ENCODE results near the gene PHF11.
"Not testable (repeated sequence)": the region's sequence is repeated elsewhere in the genome, so short reads cannot be mapped to it uniquely, and the experiment has no call there.

The PHF11 gene

GRCh38 chr13:49495783-49496762 is at the start of gene PHF11:
Gene PHF11, plus strand, starts transcription at chr13:49495953. Its CDS starts 49 bp downstream, at chr13:49496002.
- DNase-seq, result no peak

DNA sequence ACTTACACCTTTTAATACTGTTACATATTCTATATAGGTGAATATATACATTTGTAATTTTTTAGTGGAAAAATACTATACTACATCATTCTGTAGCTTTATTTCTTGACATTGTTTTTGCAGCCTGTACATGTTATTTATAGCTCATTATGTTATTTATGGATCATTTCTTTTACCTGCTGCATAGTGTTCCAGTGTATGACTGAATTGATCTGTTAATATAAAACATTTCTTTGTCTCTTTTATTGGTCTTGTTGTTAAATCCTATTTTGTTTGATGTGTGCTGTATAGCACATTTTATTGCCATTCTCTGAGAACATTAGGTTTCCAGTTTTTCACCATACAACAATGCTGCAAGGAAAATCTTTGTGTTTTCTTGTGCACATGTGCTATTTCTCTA is 49.3 kb upstream of the PHF11 start:
- no peak for DNase-seq

- no peak for DNase-seq
These were observed 47.0 kb upstream of the PHF11 start for GRCh38 chr13:49448753-49449152.

- DNase-seq, result no peak
These were observed 45.5 kb upstream of the PHF11 start for GRCh38 chr13:49450105-49450819.

- no peak for DNase-seq
These were observed 42.9 kb upstream of the PHF11 start for GRCh38 chr13:49452725-49453457.

DNA sequence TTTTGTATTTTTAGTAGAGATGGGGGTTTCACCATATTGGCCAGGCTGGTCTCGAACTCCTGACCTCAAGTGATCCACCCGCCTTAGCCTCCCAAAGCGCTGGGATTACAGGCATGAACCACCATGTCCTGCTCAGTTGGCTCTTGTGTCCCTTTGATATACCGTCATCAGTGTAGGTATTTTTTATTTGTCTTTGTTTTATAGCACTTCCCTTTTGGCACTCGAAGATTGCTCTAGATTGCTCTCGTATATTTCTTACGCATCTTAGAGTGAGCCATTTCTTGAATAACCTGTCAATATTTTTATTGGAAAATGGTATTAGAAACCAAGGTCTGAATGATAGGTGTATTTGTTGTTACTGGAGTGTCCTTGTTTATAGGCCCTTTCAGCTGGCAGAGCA is 42.3 kb upstream of the PHF11 start:
- DNase-seq, result no peak

DNA sequence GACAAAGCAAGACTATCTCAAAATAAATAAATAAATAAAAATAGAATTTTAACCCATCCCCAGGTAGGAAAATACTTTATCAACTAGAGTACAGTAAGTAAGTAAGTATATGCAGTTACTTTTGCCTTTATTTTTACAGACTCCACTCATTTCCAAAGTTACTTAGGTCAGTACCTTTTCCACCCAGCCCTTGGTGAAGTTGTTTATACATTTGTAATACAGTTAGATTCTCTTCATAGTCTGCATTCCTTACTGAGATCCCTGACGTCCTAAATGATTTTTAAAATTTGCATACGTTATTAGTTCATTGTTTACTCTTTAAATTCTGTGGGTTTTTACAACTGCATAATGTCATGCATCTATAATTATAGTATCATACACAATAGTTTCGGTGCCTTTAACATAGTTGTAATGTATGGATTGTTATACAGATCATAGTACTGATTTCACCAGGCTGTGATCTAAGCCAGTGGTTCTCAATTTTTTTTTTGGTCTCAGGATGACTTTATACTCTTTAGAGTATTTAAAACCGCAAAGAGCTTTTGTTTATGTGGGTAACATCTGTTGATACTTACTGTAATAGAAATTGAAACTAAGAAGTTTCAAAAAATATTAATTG is 41.3 kb upstream of the PHF11 start:
- DNase-seq, result no peak

DNA sequence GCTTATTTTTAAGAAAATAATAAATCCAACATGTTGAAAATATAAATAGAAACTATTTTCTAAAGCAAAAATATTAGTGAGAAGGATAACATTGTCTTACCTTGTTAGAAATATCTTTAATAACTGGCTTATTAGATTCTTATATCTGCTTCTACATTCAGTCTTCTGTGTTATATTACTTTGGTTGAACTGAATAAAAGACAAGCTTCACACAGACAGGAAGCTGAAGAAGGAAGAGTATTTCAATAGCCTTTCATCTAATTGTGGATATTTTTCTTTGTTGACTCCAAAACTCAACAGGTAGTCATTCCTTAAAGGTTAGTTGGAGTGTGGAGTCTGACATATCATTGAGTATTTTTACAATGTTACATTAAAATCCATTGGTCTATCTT is 40.8 kb upstream of the PHF11 start:
- DNase-seq, result no peak

DNA sequence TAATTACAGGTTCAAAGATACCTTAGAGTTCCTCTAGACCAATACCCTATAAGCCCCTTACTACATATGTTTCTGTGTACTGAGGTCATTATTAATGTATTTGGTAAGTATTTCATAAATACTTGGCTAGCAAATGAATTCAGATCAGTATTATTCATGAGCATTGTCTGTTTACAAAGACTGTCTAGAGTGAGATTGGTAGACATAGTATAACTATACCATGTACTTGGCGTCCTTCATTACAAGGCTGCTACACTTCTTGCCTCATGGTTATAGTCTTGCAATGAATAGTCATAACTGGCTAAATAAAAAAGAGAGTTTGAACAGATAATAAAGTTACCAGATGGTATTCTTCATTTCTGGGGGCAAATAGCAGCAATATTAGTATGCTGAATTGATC is 39.6 kb upstream of the PHF11 start:
- DNase-seq, result no peak

GRCh38 chr13:49457221-49457620 is 38.5 kb upstream of the PHF11 start:
- DNase-seq, result no peak

DNA sequence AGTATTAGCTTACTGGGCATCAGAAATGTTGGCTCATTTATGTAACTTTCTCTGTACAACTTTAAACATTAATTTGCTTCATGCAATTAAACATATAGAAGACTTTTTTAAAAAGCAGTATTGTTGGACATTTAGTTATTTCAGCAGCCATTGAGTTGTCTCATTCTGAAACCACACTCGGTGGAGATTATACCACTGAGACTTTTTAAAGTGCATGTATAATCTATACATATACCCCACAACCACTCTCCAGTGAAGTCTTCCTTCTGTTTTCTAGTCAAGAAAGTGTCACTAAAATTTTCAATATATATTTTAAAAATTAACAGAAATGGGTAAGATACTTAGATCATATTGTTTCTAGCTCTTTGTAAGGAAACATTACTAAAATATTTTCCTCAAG is 36.2 kb upstream of the PHF11 start:
- DNase-seq, result no peak

DNA sequence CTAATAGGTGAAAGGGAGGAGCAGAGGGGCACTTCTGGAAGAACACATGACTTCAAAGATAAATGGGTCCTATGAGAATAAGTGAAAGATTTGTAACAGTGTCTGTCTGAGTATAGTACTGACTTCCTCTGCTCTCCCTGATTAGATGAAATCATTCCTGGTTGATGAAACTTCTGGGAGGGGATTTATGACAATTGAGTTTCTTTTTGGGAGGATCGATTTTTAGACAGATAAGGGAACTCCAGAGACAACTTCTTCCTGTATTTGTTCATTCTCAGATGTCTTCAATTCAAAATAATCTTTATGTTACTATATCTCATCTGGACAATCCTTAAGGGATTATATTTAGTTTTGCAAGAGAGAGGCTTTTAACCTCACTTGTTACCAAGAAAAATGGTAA is 31.7 kb upstream of the PHF11 start:
- no peak for DNase-seq

- no peak for DNase-seq
These were observed 31.0 kb upstream of the PHF11 start for GRCh38 chr13:49464621-49465325.

DNA sequence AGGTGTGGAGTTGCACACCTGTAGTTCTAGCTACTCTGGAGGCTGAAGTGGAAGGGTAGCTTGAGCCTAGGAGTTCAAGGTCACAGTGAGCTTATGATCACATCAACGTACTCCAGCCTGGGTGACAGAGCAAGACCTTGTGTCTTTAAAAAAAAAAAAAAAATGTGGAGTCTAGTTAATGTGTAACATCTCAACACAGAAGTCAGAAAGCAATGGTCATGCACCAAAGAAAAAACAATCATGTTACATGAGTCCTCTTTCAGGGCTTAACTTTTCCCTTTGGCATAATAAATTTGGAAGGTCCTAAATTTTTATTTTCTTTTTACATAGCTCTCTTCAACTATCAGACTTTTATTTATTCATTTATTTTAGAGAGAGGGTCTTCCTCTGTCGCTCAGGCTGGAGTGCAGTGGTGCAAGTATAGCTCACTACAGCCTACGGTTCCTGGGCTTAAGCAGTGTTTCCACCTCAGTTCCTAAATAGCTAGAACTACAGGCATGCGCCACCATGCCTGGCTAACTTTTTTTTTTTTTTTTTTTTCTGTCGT is 29.4 kb upstream of the PHF11 start:
- no peak for DNase-seq

- no peak for DNase-seq
These were observed 23.6 kb upstream of the PHF11 start for GRCh38 chr13:49472186-49472585.

DNA sequence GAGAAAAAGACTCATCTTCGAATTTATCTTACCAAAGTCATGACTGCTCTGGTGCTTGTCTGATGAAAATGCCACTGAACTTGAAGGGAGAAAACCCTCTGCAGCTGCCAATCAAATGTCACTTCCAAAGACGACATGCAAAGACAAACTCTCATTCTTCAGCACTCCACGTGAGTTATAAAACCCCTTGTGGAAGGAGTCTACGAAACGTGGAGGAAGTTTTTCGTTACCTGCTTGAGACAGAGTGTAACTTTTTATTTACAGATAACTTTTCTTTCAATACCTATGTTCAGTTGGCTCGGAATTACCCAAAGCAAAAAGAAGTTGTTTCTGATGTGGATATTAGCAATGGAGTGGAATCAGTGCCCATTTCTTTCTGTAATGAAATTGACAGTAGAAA is 19.2 kb upstream of the PHF11 start:
- no peak for DNase-seq

DNA sequence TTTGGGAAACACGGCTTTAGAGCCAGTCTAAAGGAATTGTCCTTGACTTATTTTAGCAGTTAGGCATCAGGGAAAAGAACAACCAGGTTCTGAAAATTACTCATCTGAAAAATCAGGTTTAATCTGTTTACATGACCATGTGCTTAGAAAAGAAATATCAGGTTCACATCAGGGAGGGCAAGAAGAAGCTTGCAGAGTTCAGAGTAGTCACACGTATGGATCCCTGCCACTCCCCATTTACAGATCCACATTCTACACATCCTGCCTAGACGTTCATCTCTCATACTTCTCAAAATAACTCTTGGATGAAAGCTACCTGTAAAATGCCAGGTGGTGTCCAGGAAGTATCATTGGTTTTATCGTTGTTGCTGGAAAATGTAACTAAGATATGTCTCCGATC is 14.0 kb upstream of the PHF11 start:
- no peak for DNase-seq

GRCh38 chr13:49488563-49488962 is 7.2 kb upstream of the PHF11 start:
- no peak for DNase-seq

DNA sequence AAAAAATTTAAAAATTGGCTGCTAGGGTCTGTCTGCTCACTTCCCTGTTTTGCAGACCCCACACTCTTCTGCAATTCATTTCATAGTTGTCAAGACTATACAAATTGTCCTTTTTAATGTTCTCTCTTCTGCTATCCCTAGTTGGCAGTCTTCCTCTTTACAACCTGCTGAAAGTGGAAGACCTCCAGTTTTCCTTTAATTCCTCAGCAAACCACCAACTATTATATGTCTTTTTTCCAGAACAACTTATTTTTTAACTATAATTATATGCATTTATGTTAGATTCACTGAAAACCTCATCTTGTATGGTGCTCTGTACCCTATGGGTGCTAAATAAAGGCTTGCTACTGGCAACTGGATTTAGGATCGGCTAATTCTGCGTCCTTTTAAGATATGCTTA is 1.1 kb upstream of the PHF11 start:
- no peak for DNase-seq

DNA sequence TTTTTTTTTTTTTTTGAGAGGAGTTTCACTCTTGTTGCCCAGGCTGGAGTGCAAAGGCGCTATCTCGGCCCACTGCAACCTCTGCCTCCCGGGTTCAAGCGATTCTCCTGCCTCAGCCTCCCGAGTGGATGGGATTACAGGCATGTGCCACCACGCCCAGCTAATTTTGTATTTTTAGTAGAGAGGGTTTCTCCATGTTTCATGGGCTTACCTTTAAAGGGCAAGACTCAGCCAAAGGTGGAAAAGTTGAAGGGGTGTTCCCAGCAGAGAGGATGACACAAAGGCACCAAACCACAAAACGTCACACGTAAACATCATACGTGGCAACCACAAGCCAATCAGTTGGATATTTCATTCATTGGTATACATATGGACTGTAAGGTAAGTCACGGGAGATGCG is 1.1 kb downstream of the PHF11 start:
- not testable (repeated sequence) for DNase-seq

GRCh38 chr13:49497272-49497671 is 1.5 kb downstream of the PHF11 start:
- DNase-seq, result no peak

DNA sequence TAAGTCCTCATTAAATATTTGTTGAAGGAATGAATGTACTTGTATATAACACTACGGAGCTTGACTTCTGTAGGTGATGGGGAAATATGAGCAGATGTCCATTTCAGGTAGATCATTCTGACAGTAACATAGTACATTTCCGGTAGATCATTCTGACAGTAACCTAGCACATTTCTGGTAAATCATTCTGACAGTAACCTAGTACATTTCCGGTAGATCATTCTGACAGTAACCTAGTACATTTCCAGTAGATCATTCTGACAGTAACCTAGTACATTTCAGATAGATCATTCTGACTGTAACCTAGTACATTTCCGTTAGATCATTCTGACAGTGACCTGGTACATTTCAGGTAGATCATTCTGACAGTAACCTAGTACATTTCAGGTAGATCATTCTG is 2.5 kb downstream of the PHF11 start:
- no peak for DNase-seq
